ENCODE data around the gene C16orf74.

DNA sequence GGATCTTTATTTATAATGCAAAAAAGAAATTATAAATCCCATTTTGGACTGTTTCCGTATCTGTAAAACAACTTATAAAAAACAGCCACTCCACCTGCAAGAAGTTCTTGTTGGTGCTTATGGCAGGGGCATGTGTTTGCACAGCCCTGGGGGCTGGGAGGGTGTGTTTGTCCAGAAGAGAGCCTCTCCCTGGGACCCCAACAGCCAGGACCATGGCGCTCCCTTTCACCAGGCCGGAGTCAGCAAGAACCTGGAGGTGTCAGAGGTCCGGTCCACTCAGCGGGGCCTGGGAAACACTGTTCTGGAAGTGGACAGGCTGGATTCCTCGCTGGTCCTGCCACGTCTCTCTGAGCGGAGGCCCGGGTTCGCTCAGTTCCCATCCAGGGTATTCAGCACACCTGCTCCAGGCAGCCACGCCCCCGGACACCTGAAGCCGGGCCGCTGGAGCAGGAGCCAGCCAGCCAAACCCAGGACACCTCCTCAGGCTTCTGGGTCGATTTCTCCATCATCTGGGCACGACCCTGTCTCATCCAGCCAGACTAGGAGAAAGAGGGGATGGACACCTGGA, 43.3 kb downstream of the C16orf74 start:
- TF ChIP-seq, protein P1, sequence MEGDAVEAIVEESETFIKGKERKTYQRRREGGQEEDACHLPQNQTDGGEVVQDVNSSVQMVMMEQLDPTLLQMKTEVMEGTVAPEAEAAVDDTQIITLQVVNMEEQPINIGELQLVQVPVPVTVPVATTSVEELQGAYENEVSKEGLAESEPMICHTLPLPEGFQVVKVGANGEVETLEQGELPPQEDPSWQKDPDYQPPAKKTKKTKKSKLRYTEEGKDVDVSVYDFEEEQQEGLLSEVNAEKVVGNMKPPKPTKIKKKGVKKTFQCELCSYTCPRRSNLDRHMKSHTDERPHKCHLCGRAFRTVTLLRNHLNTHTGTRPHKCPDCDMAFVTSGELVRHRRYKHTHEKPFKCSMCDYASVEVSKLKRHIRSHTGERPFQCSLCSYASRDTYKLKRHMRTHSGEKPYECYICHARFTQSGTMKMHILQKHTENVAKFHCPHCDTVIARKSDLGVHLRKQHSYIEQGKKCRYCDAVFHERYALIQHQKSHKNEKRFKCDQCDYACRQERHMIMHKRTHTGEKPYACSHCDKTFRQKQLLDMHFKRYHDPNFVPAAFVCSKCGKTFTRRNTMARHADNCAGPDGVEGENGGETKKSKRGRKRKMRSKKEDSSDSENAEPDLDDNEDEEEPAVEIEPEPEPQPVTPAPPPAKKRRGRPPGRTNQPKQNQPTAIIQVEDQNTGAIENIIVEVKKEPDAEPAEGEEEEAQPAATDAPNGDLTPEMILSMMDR (conservative IDR thresholded peaks at IDR 0.05): no peak
- TF ChIP-seq EZH2 (IDR thresholded peaks at IDR 0.05; ENCODE audit: low read depth): no peak
